ENCODE data around the gene MYCBP.

The MYCBP gene

GRCh38 chr1:38819040-38819439 lies 54.1 kb downstream of the MYCBP start:
- no peak for DNase-seq

GRCh38 chr1:38818175-38818976 lies 54.8 kb downstream of the MYCBP start:
- peak; percentile 17 for DNase-seq

GRCh38 chr1:38817267-38818174 lies 55.6 kb downstream of the MYCBP start:
- no peak for DNase-seq

- DNase-seq, result peak; percentile 27
Observed at GRCh38 chr1:38815903-38816627, 57.1 kb downstream of the MYCBP start.

DNA sequence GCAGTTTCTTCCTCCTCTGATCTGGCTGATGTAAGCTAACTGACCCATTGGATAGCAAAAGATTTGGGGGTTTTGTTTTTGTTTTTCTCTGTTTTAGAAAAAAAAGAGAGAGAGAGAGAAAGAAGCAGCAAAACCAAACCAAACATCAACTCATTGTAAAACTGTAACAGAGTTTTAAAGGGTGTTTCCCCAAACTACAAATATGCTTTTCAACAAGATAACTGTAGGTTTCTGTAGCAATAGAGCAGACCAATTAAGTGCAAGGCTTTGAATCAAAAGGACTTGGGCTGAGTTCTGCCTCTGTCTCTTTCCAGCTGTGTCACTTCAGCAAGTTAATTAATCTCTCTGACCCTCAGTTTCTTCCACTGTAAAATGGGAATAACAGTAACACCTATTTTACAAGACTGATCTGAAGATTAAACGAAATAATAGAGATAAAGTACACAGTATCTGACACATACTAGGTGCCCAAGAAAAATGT lies 58.1 kb downstream of the MYCBP start:
- DNase-seq, result no peak

- DNase-seq, result no peak
Observed at GRCh38 chr1:38814444-38814983, 58.6 kb downstream of the MYCBP start.

DNA sequence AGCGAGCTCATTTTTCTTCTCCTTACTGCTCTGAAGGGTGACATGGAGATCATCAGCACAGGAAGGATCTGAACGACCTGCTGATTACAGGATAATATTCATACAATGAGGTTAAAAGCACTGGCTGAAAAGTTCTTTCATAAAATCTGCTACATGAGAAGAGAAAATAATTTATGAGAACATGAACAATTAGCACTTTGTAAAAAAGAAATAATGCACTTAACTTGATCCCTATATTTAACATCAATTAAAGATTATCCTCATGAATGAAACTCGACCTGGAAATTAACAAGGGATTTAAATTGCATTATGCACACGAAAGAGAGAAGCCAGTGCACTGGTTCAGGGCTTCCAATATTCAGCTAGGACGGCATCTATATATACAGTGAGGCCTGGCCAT lies 60.2 kb downstream of the MYCBP start:
- no peak for DNase-seq

Data from GDM1 (cell line).